ENCODE data around the gene IGFBP2. TPM values are rescaled to one million over a fixed set of nuclear protein-coding genes. Genes with fewer than 3 reads are reported as not detected.
A peak's percentile ranks its signal among the peaks of the same experiment; 100 is the strongest.
"Not testable (repeated sequence)": the region's sequence is repeated elsewhere in the genome, so short reads cannot be mapped to it uniquely, and the experiment has no call there.

Gene IGFBP2
- total RNA-seq, 6 donors from 2014 or later, result 16.8 to 82.8 (median 41.9) TPM

DNA sequence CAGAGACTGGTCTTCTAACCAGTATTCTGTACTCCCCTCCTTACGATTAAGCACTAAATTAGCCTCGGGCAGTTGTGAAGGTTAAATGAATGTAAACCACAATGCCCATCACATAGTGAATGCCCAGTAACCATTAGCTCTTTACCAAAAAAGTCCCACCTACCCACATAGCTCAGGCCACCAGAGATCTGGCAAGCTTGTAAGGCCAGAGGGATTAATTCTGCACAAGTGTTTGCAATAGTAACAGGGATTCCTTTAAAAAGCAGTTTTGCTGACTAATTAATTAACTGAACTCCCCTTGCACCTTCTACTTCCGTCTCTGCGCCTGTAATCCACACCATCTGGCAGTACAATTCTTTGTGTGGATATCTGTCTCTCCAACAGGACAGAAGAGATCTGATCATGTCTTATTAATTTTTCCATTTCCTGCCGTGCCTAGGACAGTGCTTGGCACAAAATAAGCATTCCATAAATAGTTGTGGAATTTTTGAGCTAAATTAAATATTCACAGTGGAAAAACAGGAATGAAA is 36.2 kb upstream of the IGFBP2 start:
- Histone ChIP-seq H3K27me3 (no peaks in the 10 kb centered on the region), H3K4me1 (peaks cover 5 to 19% (median 12%) of the 10 kb centered on the region in 4 donors), H3K4me3 (no peak overlapping the region), H3K27ac (peak overlapping the region in 1 of 4 donors; percentile 8), H3K9me3 (no peaks in the 10 kb centered on the region), H3K36me3 (no peaks in the 10 kb centered on the region)
- ATAC-seq (ENCODE audit: low FRiP score in 2 of 2), result no peak
- no peak for TF ChIP-seq EP300 (IDR thresholded peaks at IDR 0.05)
- no peak for TF ChIP-seq POLR2AphosphoS5 (IDR thresholded peaks at IDR 0.05)
- no peak for TF ChIP-seq POLR2A (IDR thresholded peaks at IDR 0.05)
- TF ChIP-seq, protein P1, sequence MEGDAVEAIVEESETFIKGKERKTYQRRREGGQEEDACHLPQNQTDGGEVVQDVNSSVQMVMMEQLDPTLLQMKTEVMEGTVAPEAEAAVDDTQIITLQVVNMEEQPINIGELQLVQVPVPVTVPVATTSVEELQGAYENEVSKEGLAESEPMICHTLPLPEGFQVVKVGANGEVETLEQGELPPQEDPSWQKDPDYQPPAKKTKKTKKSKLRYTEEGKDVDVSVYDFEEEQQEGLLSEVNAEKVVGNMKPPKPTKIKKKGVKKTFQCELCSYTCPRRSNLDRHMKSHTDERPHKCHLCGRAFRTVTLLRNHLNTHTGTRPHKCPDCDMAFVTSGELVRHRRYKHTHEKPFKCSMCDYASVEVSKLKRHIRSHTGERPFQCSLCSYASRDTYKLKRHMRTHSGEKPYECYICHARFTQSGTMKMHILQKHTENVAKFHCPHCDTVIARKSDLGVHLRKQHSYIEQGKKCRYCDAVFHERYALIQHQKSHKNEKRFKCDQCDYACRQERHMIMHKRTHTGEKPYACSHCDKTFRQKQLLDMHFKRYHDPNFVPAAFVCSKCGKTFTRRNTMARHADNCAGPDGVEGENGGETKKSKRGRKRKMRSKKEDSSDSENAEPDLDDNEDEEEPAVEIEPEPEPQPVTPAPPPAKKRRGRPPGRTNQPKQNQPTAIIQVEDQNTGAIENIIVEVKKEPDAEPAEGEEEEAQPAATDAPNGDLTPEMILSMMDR (IDR thresholded peaks at IDR 0.05), result no peak
- WGBS, 2 donors, result 39 to 51% methylated on average over 5 of the region's 5 CpGs
- DNase-seq, result no peak

DNA sequence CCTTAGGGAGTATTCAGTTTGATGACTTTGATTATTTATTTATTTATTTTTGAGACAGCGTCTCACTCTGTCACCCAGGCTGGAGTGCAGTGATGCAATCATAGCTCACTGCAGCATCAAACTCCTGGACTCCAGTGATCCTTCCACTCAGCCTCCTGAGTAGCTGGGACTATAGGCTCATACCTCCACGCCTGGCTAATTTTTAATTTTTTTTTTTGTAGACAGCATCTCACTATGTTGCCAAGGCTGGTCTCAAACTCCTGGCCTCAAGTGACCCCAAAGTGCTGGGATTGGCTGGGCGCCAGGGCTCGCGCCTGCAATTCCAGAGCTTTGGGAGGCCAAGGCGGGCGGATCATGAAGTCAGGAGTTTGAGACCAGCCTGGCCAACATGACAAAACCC is 35.4 kb upstream of the IGFBP2 start:
- H3K4me3 ChIP-seq; ATAC-seq (ENCODE audit: low FRiP score in 2 of 2); H3K36me3 ChIP-seq; H3K27ac ChIP-seq; H3K9me3 ChIP-seq; H3K27me3 ChIP-seq: not testable (repeated sequence)
- peak in 1 of 2 donors; percentile 81 for DNase-seq
- WGBS, 2 donors, result 71% methylated on average over 7 of the region's 7 CpGs
- peaks cover 5 to 19% (median 12%) of the 10 kb centered on the region in 4 donors for H3K4me1 ChIP-seq

DNA sequence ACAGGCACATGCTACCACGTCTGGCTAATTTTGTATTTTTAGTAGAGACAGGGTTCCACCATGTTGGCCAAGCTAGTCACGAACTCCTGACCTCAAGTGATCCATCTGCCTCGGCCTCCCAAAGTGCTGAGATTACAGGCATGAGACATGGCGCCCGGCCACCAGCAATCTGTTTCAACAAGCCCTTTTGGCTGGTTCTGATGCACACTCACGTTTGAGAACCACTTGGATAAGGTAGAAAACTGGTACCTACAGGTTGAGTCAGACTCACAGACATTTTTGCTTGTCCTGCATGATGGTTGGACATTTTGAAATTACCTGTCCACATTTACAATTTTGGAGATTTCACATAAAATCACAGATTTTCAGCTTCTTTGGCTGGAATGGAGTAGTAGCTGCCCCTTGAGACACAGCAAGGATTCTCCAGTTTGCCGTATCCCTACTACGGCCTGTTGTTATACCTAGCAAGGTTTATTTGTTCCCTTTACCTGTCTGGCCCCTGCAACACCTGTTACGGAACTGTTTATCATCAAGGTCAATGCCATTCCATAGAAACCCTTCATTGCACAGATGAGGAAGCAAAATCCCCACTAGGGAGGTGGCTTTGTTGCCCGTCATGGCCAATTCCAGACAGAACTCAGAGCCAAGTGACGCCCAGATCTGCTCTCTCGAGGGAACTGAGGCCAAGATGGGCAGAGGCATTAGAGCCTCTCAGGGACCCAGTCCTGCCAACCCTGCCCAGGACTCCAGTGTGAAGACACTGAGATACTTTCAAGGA is 31.4 kb upstream of the IGFBP2 start:
- H3K4me1 ChIP-seq, result peaks cover 4 to 17% (median 8%) of the 10 kb centered on the region in 4 donors
- ATAC-seq (ENCODE audit: low FRiP score in 2 of 2), result no peak
- TF ChIP-seq POLR2A (IDR thresholded peaks at IDR 0.05), result no peak
- no peak for TF ChIP-seq EP300 (IDR thresholded peaks at IDR 0.05)
- TF ChIP-seq, protein P1 (IDR thresholded peaks at IDR 0.05), result no peak
- no peak for TF ChIP-seq POLR2AphosphoS5 (IDR thresholded peaks at IDR 0.05)
- no peaks in the 10 kb centered on the region for H3K36me3 ChIP-seq
- no peak overlapping the region for H3K4me3 ChIP-seq
- no peak for DNase-seq
- no peaks in the 10 kb centered on the region for H3K27me3 ChIP-seq
- H3K9me3 ChIP-seq, result no peaks in the 10 kb centered on the region
- 94 to 96% methylated on average over 12 of the region's 12 CpGs for WGBS, 2 donors
- H3K27ac ChIP-seq, result no peak overlapping the region

DNA sequence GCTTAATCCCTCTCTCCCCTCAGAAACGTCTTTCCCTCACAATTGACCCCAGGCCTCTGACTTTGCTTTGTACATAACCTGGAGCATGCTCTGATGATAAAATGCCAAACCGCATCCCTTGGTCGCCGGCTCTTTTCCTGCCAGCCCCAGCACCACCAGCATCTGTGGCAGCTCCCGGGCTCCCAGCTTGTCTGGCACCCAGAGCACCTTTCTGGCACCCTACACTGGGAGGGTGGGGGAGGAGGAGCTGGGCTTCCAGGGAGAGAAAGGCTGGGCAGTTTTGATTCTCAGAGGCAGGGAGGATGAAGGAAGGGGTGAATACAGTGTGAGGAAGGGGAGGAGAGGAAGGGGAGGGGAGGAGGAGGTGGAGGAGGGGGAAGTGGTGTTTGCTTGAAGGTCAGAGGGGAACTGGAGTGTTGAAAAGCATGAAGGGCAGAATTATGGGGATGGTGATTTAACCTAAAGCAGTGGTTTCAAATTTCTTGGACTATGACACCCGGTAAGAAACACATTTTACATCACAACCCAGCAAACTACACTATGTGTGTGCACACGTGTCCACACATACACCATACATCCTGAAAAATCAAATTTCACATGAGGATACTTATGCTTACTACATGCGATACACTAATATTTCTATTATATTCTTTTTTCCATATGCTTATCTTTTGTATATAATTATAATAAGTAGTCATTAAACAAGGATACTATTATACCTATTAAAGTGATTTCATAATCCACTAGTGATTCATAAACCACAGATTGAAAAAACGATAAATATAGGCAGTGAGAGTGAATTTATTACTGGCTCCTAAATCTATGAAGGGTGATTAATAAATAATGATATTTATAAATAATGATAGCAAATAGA is 30.0 kb upstream of the IGFBP2 start:
- 72 to 79% methylated on average over 9 of the region's 9 CpGs for whole genome bisulfite sequencing, 2 donors
- peak in 1 of 2 donors; percentile 12 for DNase-seq
- no peak for TF ChIP-seq POLR2AphosphoS5 (IDR thresholded peaks at IDR 0.05)
- TF ChIP-seq POLR2A (IDR thresholded peaks at IDR 0.05), result no peak
- no peak for TF ChIP-seq EP300 (IDR thresholded peaks at IDR 0.05)
- TF ChIP-seq, protein P1 (IDR thresholded peaks at IDR 0.05), result no peak

DNA sequence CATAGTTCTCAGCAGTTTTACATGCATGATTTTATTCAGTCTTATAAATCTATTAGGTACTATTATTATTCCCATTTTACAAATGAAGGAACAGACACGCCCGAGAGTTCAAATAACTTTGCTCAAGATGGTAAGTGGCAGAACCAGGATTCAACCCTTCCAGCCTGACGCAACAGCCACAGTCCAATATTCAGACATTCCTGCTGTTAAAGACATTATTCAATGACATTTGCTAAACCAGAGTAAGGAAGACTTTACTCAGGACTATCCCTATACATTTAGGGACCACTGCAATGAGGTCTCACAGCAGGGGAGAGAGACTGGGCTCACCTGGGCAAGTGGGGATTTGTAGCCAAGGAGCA is 29.4 kb upstream of the IGFBP2 start:
- no peak for DNase-seq
- peaks cover 4 to 11% (median 7%) of the 10 kb centered on the region in 4 donors for H3K4me1 ChIP-seq
- WGBS, 2 donors, result 89 to 94% methylated on average over 3 of the region's 3 CpGs
- no peaks in the 10 kb centered on the region for H3K9me3 ChIP-seq
- ATAC-seq (ENCODE audit: low FRiP score in 2 of 2), result no peak
- no peaks in the 10 kb centered on the region for H3K36me3 ChIP-seq
- no peak overlapping the region for H3K27ac ChIP-seq
- H3K27me3 ChIP-seq, result no peaks in the 10 kb centered on the region
- H3K4me3 ChIP-seq, result no peak overlapping the region
- TF ChIP-seq POLR2A (IDR thresholded peaks at IDR 0.05), result no peak
- TF ChIP-seq, protein P1 (IDR thresholded peaks at IDR 0.05), result no peak
- no peak for TF ChIP-seq POLR2AphosphoS5 (IDR thresholded peaks at IDR 0.05)
- TF ChIP-seq EP300 (IDR thresholded peaks at IDR 0.05), result no peak

More for the DNA sequence above, 30.0 kb upstream of the IGFBP2 start:
- Histone ChIP-seq H3K4me3 (no peak overlapping the region), H3K36me3 (no peaks in the 10 kb centered on the region), H3K4me1 (peaks cover 4 to 11% (median 7%) of the 10 kb centered on the region in 4 donors), H3K27ac (no peak overlapping the region), H3K27me3 (no peaks in the 10 kb centered on the region), H3K9me3 (no peaks in the 10 kb centered on the region)
- ATAC-seq (ENCODE audit: low FRiP score in 2 of 2), result no peak
